ENCODE measurements around the gene ANO5.

DNA sequence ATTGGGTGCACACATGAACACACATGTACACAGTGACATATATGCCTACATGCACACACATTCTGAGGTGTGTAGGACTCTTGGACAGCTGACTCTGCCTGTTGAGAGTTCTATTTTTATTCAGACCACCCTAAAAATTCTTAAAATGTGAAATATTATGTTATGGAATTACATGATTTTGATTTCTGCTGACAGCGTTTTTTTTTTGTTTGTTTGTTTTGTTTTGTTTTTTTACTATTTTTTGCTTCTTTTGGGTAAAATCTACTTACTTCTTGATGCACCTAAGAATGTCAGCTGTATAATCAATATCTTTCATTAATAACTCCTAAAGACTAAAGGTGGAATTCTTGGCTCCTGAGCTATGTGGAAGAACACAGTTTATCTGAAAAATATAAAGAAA lies 64.0 kb downstream of the ANO5 start:
- TF ChIP-seq CTCF (IDR thresholded peaks at IDR 0.05; ENCODE audit: low read depth, low read length): no peak
- TF ChIP-seq EZH2phosphoT487 (IDR thresholded peaks at IDR 0.05; ENCODE audit: low read depth): no peak
